GM12872 (cell line): ENCODE data around the gene DNAH6.

Source experiments
- CTCF ChIP-seq: IDR thresholded peaks from 3 replicates; pipeline ENCODE4 v1.5.1; 2011; ENCODE audit warnings: low read depth, mild to moderate bottlenecking, low read length, moderate library complexity; ENCODE audit not compliant: insufficient read depth

The DNAH6 gene

GRCh38 chr2:84519332-84519957, 3.1 kb downstream of the DNAH6 start:
- no peak for TF ChIP-seq CTCF

- no peak for TF ChIP-seq CTCF
Observed at GRCh38 chr2:84526562-84526961, 10.3 kb downstream of the DNAH6 start.

GRCh38 chr2:84527137-84528129, 11.1 kb downstream of the DNAH6 start:
- TF ChIP-seq CTCF = no peak

- no peak for TF ChIP-seq CTCF
Observed at GRCh38 chr2:84532291-84532690, 16.0 kb downstream of the DNAH6 start.

- no peak for TF ChIP-seq CTCF
Observed at GRCh38 chr2:84534225-84534624, 17.9 kb downstream of the DNAH6 start.

- no peak for TF ChIP-seq CTCF
Observed at GRCh38 chr2:84537251-84537650, 21.0 kb downstream of the DNAH6 start.

GRCh38 chr2:84539729-84540128, 23.4 kb downstream of the DNAH6 start:
- no peak for TF ChIP-seq CTCF
